Trophoblast cell (in vitro differentiated cells and primary cell): ENCODE data around the gene FRMD5.

ENCODE experiments used
- DNase-seq, 2 donors: peaks; one replicate each; pipeline ENCODE4 v3.0.0-alpha.2; 2016
- H2AFZ ChIP-seq: 2 replicates; pipeline ENCODE4 v1.6.1; 2013; ENCODE audit warnings: low read length, moderate library complexity, mild to moderate bottlenecking; ENCODE audit not compliant: insufficient read depth, poor library complexity
- H2AK5ac ChIP-seq: 2 replicates; pipeline ENCODE4 v1.6.1; 2013; ENCODE audit warnings: mild to moderate bottlenecking, low read length
- H2BK120ac ChIP-seq: 2 replicates; pipeline ENCODE4 v1.6.1; 2013; ENCODE audit warnings: low read length, mild to moderate bottlenecking, moderate library complexity; ENCODE audit not compliant: insufficient read depth, poor library complexity
- H2BK12ac ChIP-seq: 2 replicates; pipeline ENCODE4 v1.6.1; 2013; ENCODE audit warnings: mild to moderate bottlenecking, low read length, moderate library complexity
- H2BK5ac ChIP-seq: 2 replicates; pipeline ENCODE4 v1.6.1; 2013; ENCODE audit warnings: low read length, low read depth, moderate library complexity, mild to moderate bottlenecking; ENCODE audit not compliant: poor library complexity
- H3K14ac ChIP-seq: 2 replicates; pipeline ENCODE4 v1.6.1; 2013; ENCODE audit warnings: mild to moderate bottlenecking, low read length
- H3K18ac ChIP-seq: 2 replicates; pipeline ENCODE4 v1.6.1; 2013; ENCODE audit warnings: mild to moderate bottlenecking, low read length
- H3K23ac ChIP-seq: 2 replicates; pipeline ENCODE4 v1.6.1; 2013; ENCODE audit warnings: low read length
- H3K27ac ChIP-seq: 2 replicates; pipeline ENCODE4 v1.5.1; 2013; ENCODE audit warnings: low read depth, mild to moderate bottlenecking, inconsistent platforms, low read length, moderate library complexity
- H3K27me3 ChIP-seq: 2 replicates; pipeline ENCODE4 v1.6.1; 2013; ENCODE audit warnings: inconsistent platforms, mild to moderate bottlenecking, low read length, moderate library complexity; ENCODE audit not compliant: insufficient read depth
- H3K36me3 ChIP-seq, 2 experiments: 1 replicate in 1 of 2; 2 replicates in 1 of 2; pipeline ENCODE4 v1.6.1; 2013; ENCODE audit warnings: low read length in 2 of 2, mild to moderate bottlenecking in 2 of 2, moderate library complexity in 1 of 2; ENCODE audit not compliant: insufficient read depth in 2 of 2, control insufficient read depth in 1 of 2
- H3K4ac ChIP-seq: 2 replicates; pipeline ENCODE4 v1.6.1; 2013; ENCODE audit warnings: low read depth, mild to moderate bottlenecking, low read length, moderate library complexity
- H3K4me1 ChIP-seq, 2 experiments: 1 replicate in 1 of 2; 2 replicates in 1 of 2; pipeline ENCODE4 v1.6.1; 2013; ENCODE audit warnings: low read length in 2 of 2, mild to moderate bottlenecking in 2 of 2, moderate library complexity in 1 of 2; ENCODE audit not compliant: insufficient read depth in 2 of 2, control insufficient read depth in 1 of 2
- H3K4me2 ChIP-seq: 2 replicates; pipeline ENCODE4 v1.6.1; 2013; ENCODE audit warnings: inconsistent platforms, mild to moderate bottlenecking, low read length, moderate library complexity
- H3K4me3 ChIP-seq: 2 replicates; pipeline ENCODE4 v1.5.1; 2013; ENCODE audit warnings: mild to moderate bottlenecking, low read depth, low read length, inconsistent platforms
- H3K79me1 ChIP-seq: one replicate; pipeline ENCODE4 v1.6.1; 2013; ENCODE audit warnings: low read length
- H3K79me2 ChIP-seq: 2 replicates; pipeline ENCODE4 v1.6.1; 2013; ENCODE audit warnings: low read length, mild to moderate bottlenecking; ENCODE audit not compliant: control insufficient read depth, insufficient read depth, poor library complexity
- H3K9ac ChIP-seq: 2 replicates; pipeline ENCODE4 v1.6.1; 2013; ENCODE audit warnings: mild to moderate bottlenecking, low read length
- H3K9me3 ChIP-seq: 2 replicates; pipeline ENCODE4 v1.6.1; 2013; ENCODE audit warnings: low read depth, mild to moderate bottlenecking, control low read depth, inconsistent platforms, low read length; ENCODE audit not compliant: insufficient read depth
- H4K12ac ChIP-seq: 2 replicates; pipeline ENCODE4 v1.6.1; 2013; ENCODE audit warnings: low read depth, mild to moderate bottlenecking, low read length, moderate library complexity
- H4K8ac ChIP-seq: 2 replicates; pipeline ENCODE4 v1.6.1; 2013; ENCODE audit warnings: low read depth, mild to moderate bottlenecking, low read length, moderate library complexity
- H4K91ac ChIP-seq: one replicate; pipeline ENCODE4 v1.6.1; 2013; ENCODE audit warnings: low read depth, mild to moderate bottlenecking, low read length, moderate library complexity
- WGBS: extraction: QIAGEN DNeasy Blood & Tissue Kit; methylation state at CpG from one replicate; pipeline ENCODE4 v1.1.7; 2013; ENCODE audit warnings: missing lambda C conversion rate; ENCODE audit not compliant: insufficient read length, insufficient coverage; ENCODE audit errors: extremely low coverage; 5-methylcytosine and 5-hydroxymethylcytosine counted together

FRMD5 gene

GRCh38 chr15:44207643-44208042 lies 12.6 kb upstream of the FRMD5 start:
- H3K36me3 ChIP-seq, result no peaks in the 10 kb centered on the region
- DNase-seq, result no peak
- H4K8ac ChIP-seq, result no peak overlapping the region
- no peak overlapping the region for H3K9ac ChIP-seq
- no peak overlapping the region for H4K91ac ChIP-seq
- no peaks in the 10 kb centered on the region for H3K9me3 ChIP-seq
- H3K79me2 ChIP-seq, result no peaks in the 10 kb centered on the region
- H3K4me2 ChIP-seq, result no peak overlapping the region
- H2AFZ ChIP-seq, result no peak overlapping the region
- no peaks in the 10 kb centered on the region for H3K27me3 ChIP-seq
- H3K4ac ChIP-seq, result no peak overlapping the region
- no peak overlapping the region for H2BK120ac ChIP-seq
- no CpG with 5 or more reads among the region's 2 CpGs for WGBS
- no peak overlapping the region for H2BK12ac ChIP-seq
- no peak overlapping the region for H2AK5ac ChIP-seq
- no peak overlapping the region for H3K14ac ChIP-seq
- H3K79me1 ChIP-seq, result no peaks in the 10 kb centered on the region
- H3K23ac ChIP-seq, result no peak overlapping the region
- H2BK5ac ChIP-seq, result no peak overlapping the region
- no peak overlapping the region for H3K18ac ChIP-seq
- H3K4me3 ChIP-seq, result no peak overlapping the region
- no peak overlapping the region for H3K27ac ChIP-seq
- no peak overlapping the region for H4K12ac ChIP-seq
- no peaks in the 10 kb centered on the region for H3K4me1 ChIP-seq

GRCh38 chr15:44199393-44199792 lies 4.3 kb upstream of the FRMD5 start:
- H3K4me1 ChIP-seq, result peaks cover 2 to 9% of the 10 kb centered on the region in 2 experiments

GRCh38 chr15:44194323-44195150 lies 534 bp downstream of the FRMD5 start:
- Histone ChIP-seq H2BK12ac (no peak overlapping the region), H3K36me3 (no peaks in the 10 kb centered on the region), H4K91ac (no peak overlapping the region), H3K9me3 (no peaks in the 10 kb centered on the region), H3K27me3 (peaks cover 12% of the 10 kb centered on the region), H3K79me1 (no peaks in the 10 kb centered on the region), H3K4me2 (peak overlapping the region; percentile 83), H3K4me1 (peaks cover 2 to 12% of the 10 kb centered on the region in 2 experiments), H2BK5ac (no peak overlapping the region), H4K12ac (no peak overlapping the region), H3K79me2 (no peaks in the 10 kb centered on the region), H3K18ac (peak overlapping the region; percentile 48), H4K8ac (no peak overlapping the region), H3K14ac (no peak overlapping the region), H3K9ac (no peak overlapping the region), H3K23ac (no peak overlapping the region), H3K4ac (no peak overlapping the region), H2AK5ac (no peak overlapping the region), H2BK120ac (no peak overlapping the region), H3K27ac (no peak overlapping the region), H2AFZ (peak overlapping the region; percentile 81), H3K4me3 (peak overlapping the region; percentile 74)
- peak in 1 of 2 donors; percentile 14 for DNase-seq
- WGBS, result no CpG with 5 or more reads among the region's 74 CpGs

More at GRCh38 chr15:44199393-44199792, 4.3 kb upstream of the FRMD5 start:
- Histone ChIP-seq H2AK5ac (no peak overlapping the region), H3K4me3 (no peak overlapping the region), H3K27me3 (peaks cover 3% of the 10 kb centered on the region), H2AFZ (no peak overlapping the region), H3K18ac (no peak overlapping the region), H4K8ac (no peak overlapping the region), H2BK120ac (no peak overlapping the region), H4K91ac (no peak overlapping the region), H3K14ac (no peak overlapping the region), H3K4ac (no peak overlapping the region), H3K36me3 (no peaks in the 10 kb centered on the region), H2BK12ac (no peak overlapping the region), H3K79me2 (no peaks in the 10 kb centered on the region), H3K9ac (no peak overlapping the region), H3K79me1 (no peaks in the 10 kb centered on the region), H4K12ac (no peak overlapping the region), H3K27ac (no peak overlapping the region), H3K9me3 (no peaks in the 10 kb centered on the region), H3K4me2 (no peak overlapping the region), H2BK5ac (no peak overlapping the region), H3K23ac (no peak overlapping the region)
- DNase-seq, result no peak
- WGBS, result no CpG with 5 or more reads among the region's 3 CpGs

GRCh38 chr15:44193651-44194322 lies 1.3 kb downstream of the FRMD5 start:
- Histone ChIP-seq H2BK12ac (no peak overlapping the region), H2AK5ac (no peak overlapping the region), H3K27me3 (peaks cover 12% of the 10 kb centered on the region), H3K14ac (no peak overlapping the region), H4K8ac (no peak overlapping the region), H3K4ac (no peak overlapping the region), H3K79me2 (no peaks in the 10 kb centered on the region), H3K27ac (no peak overlapping the region), H3K9me3 (no peaks in the 10 kb centered on the region), H3K4me3 (no peak overlapping the region), H4K91ac (no peak overlapping the region), H3K4me1 (peaks cover 0 to 8% of the 10 kb centered on the region in 2 experiments), H2BK120ac (no peak overlapping the region), H3K18ac (no peak overlapping the region), H2BK5ac (no peak overlapping the region), H3K79me1 (no peaks in the 10 kb centered on the region), H4K12ac (no peak overlapping the region), H3K23ac (no peak overlapping the region), H3K36me3 (no peaks in the 10 kb centered on the region), H2AFZ (no peak overlapping the region), H3K9ac (no peak overlapping the region), H3K4me2 (peak overlapping the region; percentile 83)
- WGBS, result no CpG with 5 or more reads among the region's 20 CpGs
- no peak for DNase-seq
